ENCODE measurements around the gene CXCR4. TPM values are rescaled to one million over a fixed set of nuclear protein-coding genes. Genes with fewer than 3 reads are reported as not detected.

Gene CXCR4
- total RNA-seq, 1 experiment from 2014 or later, result 1.3 TPM

DNA sequence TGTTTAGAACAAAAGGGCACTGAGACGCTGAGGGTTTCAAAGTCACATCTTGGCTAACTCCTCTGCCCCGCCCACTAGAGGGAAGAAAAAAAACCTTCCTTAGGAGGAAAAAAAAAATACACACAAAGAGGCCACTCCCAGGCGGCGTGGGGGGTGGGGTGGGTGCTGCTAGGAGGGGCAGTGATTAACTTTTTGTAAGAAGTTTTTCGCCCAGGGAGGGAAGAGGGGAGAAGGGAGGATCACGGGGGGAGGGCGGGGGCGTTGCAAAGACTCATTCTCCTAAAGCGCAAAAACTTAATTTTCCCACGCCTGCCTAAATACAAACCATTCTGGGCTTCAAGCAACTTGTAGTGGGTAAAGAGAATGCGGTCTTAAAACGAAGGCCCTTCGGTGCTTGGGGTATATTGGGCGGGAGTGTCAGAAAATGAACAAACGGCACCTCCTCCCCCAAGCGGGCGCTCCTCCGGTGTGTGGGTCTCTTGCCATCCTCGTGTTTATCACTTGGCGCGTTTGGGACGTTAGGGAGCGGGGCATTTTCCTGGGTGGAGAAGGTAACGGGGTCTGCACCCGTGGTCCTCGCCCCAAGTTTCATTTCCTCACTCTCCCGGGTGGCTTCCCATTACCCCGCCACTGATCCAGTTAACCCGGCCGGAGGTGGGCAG is 1.7 kb downstream of the CXCR4 start:
- H3K27me3 Mint-ChIP-seq (ENCODE audit: low read depth), result peaks cover 70% of the 10 kb centered on the region
- peaks cover 36% of the 10 kb centered on the region for H3K4me1 Mint-ChIP-seq
- ATAC-seq (no peak), DNase-seq (ENCODE audit: low spot score) (peak; percentile 25)
- TF ChIP-seq ZMAT4 (CRISPR knock-in tag; IDR thresholded peaks at IDR 0.05), result no peak
- no peak for TF ChIP-seq FOXK1 (CRISPR knock-in tag; IDR thresholded peaks at IDR 0.05)
- TF ChIP-seq, protein P1, sequence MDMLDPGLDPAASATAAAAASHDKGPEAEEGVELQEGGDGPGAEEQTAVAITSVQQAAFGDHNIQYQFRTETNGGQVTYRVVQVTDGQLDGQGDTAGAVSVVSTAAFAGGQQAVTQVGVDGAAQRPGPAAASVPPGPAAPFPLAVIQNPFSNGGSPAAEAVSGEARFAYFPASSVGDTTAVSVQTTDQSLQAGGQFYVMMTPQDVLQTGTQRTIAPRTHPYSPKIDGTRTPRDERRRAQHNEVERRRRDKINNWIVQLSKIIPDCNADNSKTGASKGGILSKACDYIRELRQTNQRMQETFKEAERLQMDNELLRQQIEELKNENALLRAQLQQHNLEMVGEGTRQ (CRISPR knock-in tag; IDR thresholded peaks at IDR 0.05), result no peak
- no peak for TF ChIP-seq IRF2 (CRISPR knock-in tag; IDR thresholded peaks at IDR 0.05; ENCODE audit: borderline replicate concordance, low read depth)
- TF ChIP-seq GABPB1 (CRISPR knock-in tag; IDR thresholded peaks at IDR 0.05), result no peak
- TF ChIP-seq PRDM15 (CRISPR knock-in tag; IDR thresholded peaks at IDR 0.05), result no peak
- TF ChIP-seq E2F5 (CRISPR knock-in tag; IDR thresholded peaks at IDR 0.05), result no peak
- no peak for TF ChIP-seq ZNF263 (CRISPR knock-in tag; IDR thresholded peaks at IDR 0.05; ENCODE audit: low read depth)
- TF ChIP-seq FOXP4 (CRISPR knock-in tag; IDR thresholded peaks at IDR 0.05), result no peak
- TF ChIP-seq ZNF317 (CRISPR knock-in tag; IDR thresholded peaks at IDR 0.05; ENCODE audit: borderline replicate concordance, low read depth), result no peak
- TF ChIP-seq NR1H2 (CRISPR knock-in tag; IDR thresholded peaks at IDR 0.05), result no peak
- no peak for TF ChIP-seq TEAD1 (CRISPR knock-in tag; IDR thresholded peaks at IDR 0.05)
- TF ChIP-seq ZNF138 (CRISPR knock-in tag; conservative IDR thresholded peaks at IDR 0.05), result no peak
- no peak for TF ChIP-seq SP1 (CRISPR knock-in tag; conservative IDR thresholded peaks at IDR 0.05)
- no peak for TF ChIP-seq NR3C1 (CRISPR knock-in tag; conservative IDR thresholded peaks at IDR 0.05; ENCODE audit: low read depth)
- no peak for TF ChIP-seq ESRRA (CRISPR knock-in tag; IDR thresholded peaks at IDR 0.05; ENCODE audit: borderline replicate concordance)
- ChIA-PET POLR2A (no interaction called here), CTCF (no interaction called here)
- peaks cover 5% of the 10 kb centered on the region for H3K36me3 Mint-ChIP-seq
- no peak overlapping the region for H3K27ac Mint-ChIP-seq
- H3K9me3 Mint-ChIP-seq, result no peaks in the 10 kb centered on the region
- peak overlapping the region; percentile 62 for H3K4me3 Mint-ChIP-seq

DNA sequence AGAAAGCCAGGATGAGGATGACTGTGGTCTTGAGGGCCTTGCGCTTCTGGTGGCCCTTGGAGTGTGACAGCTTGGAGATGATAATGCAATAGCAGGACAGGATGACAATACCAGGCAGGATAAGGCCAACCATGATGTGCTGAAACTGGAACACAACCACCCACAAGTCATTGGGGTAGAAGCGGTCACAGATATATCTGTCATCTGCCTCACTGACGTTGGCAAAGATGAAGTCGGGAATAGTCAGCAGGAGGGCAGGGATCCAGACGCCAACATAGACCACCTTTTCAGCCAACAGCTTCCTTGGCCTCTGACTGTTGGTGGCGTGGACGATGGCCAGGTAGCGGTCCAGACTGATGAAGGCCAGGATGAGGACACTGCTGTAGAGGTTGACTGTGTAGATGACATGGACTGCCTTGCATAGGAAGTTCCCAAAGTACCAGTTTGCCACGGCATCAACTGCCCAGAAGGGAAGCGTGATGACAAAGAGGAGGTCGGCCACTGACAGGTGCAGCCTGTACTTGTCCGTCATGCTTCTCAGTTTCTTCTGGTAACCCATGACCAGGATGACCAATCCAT is 2.7 kb downstream of the CXCR4 start:
- CTCF ChIA-PET, result no interaction called here
- Mint-ChIP-seq H3K27ac (no peak overlapping the region), H3K36me3 (peaks cover 5% of the 10 kb centered on the region), H3K4me1 (peaks cover 27% of the 10 kb centered on the region), H3K9me3 (no peaks in the 10 kb centered on the region), H3K27me3 (ENCODE audit: low read depth) (peaks cover 60% of the 10 kb centered on the region), H3K4me3 (peak overlapping the region; percentile 62)
- ATAC-seq (no peak), DNase-seq (ENCODE audit: low spot score) (no peak)
- POLR2A ChIA-PET, result no interaction called here
- TF ChIP-seq MXD4 (CRISPR knock-in tag; IDR thresholded peaks at IDR 0.05; ENCODE audit: borderline replicate concordance) (no peak), FOXP1 (CRISPR knock-in tag; IDR thresholded peaks at IDR 0.05; ENCODE audit: borderline replicate concordance) (no peak), PRRX2 (CRISPR knock-in tag; IDR thresholded peaks at IDR 0.05) (no peak), ZNF232 (CRISPR knock-in tag; IDR thresholded peaks at IDR 0.05) (no peak), OVOL2 (CRISPR knock-in tag; IDR thresholded peaks at IDR 0.05; ENCODE audit: borderline replicate concordance) (no peak), ZNF396 (CRISPR knock-in tag; IDR thresholded peaks at IDR 0.05; ENCODE audit: borderline replicate concordance) (no peak), ZNF138 (CRISPR knock-in tag; conservative IDR thresholded peaks at IDR 0.05) (no peak), TEAD1 (CRISPR knock-in tag; IDR thresholded peaks at IDR 0.05) (no peak), NFYB (CRISPR knock-in tag; conservative IDR thresholded peaks at IDR 0.05; ENCODE audit: low read depth) (no peak)
- TF ChIP-seq, protein P2, sequence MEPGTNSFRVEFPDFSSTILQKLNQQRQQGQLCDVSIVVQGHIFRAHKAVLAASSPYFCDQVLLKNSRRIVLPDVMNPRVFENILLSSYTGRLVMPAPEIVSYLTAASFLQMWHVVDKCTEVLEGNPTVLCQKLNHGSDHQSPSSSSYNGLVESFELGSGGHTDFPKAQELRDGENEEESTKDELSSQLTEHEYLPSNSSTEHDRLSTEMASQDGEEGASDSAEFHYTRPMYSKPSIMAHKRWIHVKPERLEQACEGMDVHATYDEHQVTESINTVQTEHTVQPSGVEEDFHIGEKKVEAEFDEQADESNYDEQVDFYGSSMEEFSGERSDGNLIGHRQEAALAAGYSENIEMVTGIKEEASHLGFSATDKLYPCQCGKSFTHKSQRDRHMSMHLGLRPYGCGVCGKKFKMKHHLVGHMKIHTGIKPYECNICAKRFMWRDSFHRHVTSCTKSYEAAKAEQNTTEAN (CRISPR knock-in tag; IDR thresholded peaks at IDR 0.05), result no peak
- TF ChIP-seq, protein P3, sequence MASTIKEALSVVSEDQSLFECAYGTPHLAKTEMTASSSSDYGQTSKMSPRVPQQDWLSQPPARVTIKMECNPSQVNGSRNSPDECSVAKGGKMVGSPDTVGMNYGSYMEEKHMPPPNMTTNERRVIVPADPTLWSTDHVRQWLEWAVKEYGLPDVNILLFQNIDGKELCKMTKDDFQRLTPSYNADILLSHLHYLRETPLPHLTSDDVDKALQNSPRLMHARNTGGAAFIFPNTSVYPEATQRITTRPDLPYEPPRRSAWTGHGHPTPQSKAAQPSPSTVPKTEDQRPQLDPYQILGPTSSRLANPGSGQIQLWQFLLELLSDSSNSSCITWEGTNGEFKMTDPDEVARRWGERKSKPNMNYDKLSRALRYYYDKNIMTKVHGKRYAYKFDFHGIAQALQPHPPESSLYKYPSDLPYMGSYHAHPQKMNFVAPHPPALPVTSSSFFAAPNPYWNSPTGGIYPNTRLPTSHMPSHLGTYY (CRISPR knock-in tag; IDR thresholded peaks at IDR 0.05), result no peak

Measured in WTC11 (cell line).